HFFc6 (cell line): ENCODE measurements around the gene PAFAH1B1. TPM values are rescaled to one million over a fixed set of nuclear protein-coding genes. Genes with fewer than 3 reads are reported as not detected.
"Not testable (repeated sequence)": the region's sequence is repeated elsewhere in the genome, so short reads cannot be mapped to it uniquely, and the experiment has no call there.

Source experiments
- DNase-seq: peaks from one replicate; pipeline ENCODE4 v3.0.0-alpha.2; 2018
- H3K27ac Mint-ChIP-seq: 2 replicates; pipeline ENCODE4 v1.8.0; 2020; ENCODE audit warnings: mild to moderate bottlenecking, mixed read lengths
- H3K27me3 Mint-ChIP-seq: 2 replicates; pipeline ENCODE4 v1.8.0; 2021; ENCODE audit warnings: mild to moderate bottlenecking, moderate library complexity, mixed read lengths; ENCODE audit not compliant: insufficient read depth
- H3K36me3 Mint-ChIP-seq: 2 replicates; pipeline ENCODE4 v1.8.0; 2021; ENCODE audit warnings: low read depth, mixed read lengths
- H3K4me1 Mint-ChIP-seq: 2 replicates; pipeline ENCODE4 v1.8.0; 2020; ENCODE audit warnings: low read depth, mixed read lengths
- H3K4me3 Mint-ChIP-seq: 2 replicates; pipeline ENCODE4 v1.8.0; 2020; ENCODE audit warnings: mild to moderate bottlenecking, moderate library complexity, mixed read lengths
- H3K9me3 Mint-ChIP-seq: 2 replicates; pipeline ENCODE4 v1.8.0; 2020; ENCODE audit warnings: mild to moderate bottlenecking, mixed read lengths
- CTCF ChIP-seq: fragments of 200-600 bp; sonication (generic); IDR thresholded peaks from 2 replicates; pipeline ENCODE4 v1.5.0; 2021; ENCODE audit warnings: antibody characterized with exemption, mild to moderate bottlenecking
- total RNA-seq, 6 experiments: library from RNA; stranded (reverse); fragmentation: NEBNext Ultra II Directional; extraction: Animal tissue kit (Norgen Biotek cat#: 25700); gene quantifications; 2 replicates in 1 of 6; 3 replicates in 5 of 6; pipeline ENCODE4 v1.2.3, GENCODE V29; 2021

PAFAH1B1 gene
- total RNA-seq, 6 experiments from 2014 or later = 159 to 186 (median 167) TPM

GRCh38 chr17:2644971-2645370 is 51.5 kb downstream of the PAFAH1B1 start:
- H3K36me3 Mint-ChIP-seq = peaks cover 34% of the 10 kb centered on the region
- DNase-seq = no peak
- peaks cover 11% of the 10 kb centered on the region; the same call in 1 of the 2 replicates for H3K4me1 Mint-ChIP-seq
- no peak overlapping the region for H3K27ac Mint-ChIP-seq
- no peak overlapping the region for H3K4me3 Mint-ChIP-seq
- no peaks in the 10 kb centered on the region; the same call in 1 of the 2 replicates for H3K27me3 Mint-ChIP-seq
- H3K9me3 Mint-ChIP-seq = no peaks in the 10 kb centered on the region
- TF ChIP-seq CTCF = no peak

DNA sequence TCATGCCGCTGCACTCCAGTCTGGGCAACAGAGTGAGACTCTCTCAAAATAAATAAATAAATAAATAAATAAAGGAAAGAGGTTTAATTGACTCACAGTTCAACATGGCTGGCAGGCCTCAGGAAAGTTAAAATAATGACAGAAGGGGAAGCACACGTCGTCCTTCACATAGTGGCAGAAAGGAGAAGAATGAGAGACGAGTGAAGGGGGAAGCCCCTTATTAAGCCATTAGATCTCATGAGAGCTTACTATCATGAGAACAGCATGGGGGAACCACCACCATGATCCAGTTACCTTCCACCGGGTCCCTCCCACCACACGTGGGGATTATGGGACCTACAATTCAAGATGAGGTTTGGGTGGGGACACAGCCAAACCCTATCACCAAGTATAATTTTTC is 54.5 kb downstream of the PAFAH1B1 start:
- Mint-ChIP-seq H3K9me3 (no peaks in the 10 kb centered on the region), H3K4me1 (peaks cover 20% of the 10 kb centered on the region), H3K36me3 (peaks cover 33% of the 10 kb centered on the region), H3K27ac (no peak overlapping the region), H3K27me3 (no peaks in the 10 kb centered on the region; the same call in 1 of the 2 replicates), H3K4me3 (no peak overlapping the region)
- TF ChIP-seq CTCF = no peak
- no peak for DNase-seq

- Mint-ChIP-seq H3K4me1 (peaks cover 15% of the 10 kb centered on the region), H3K36me3 (peaks cover 34% of the 10 kb centered on the region), H3K27ac (no peak overlapping the region), H3K4me3 (no peak overlapping the region), H3K27me3 (no peaks in the 10 kb centered on the region), H3K9me3 (no peaks in the 10 kb centered on the region)
- no peak for TF ChIP-seq CTCF
- DNase-seq = no peak
Measured at GRCh38 chr17:2649191-2649590, 55.7 kb downstream of the PAFAH1B1 start.

- not testable (repeated sequence) for H3K27me3 Mint-ChIP-seq, DNase-seq, H3K4me3 Mint-ChIP-seq, H3K9me3 Mint-ChIP-seq, H3K27ac Mint-ChIP-seq
- Mint-ChIP-seq H3K4me1 (peaks cover 35% of the 10 kb centered on the region), H3K36me3 (peaks cover 31% of the 10 kb centered on the region)
Measured at GRCh38 chr17:2652911-2653310, 59.5 kb downstream of the PAFAH1B1 start.

- no peaks in the 10 kb centered on the region for H3K9me3 Mint-ChIP-seq
- peaks cover 39% of the 10 kb centered on the region for H3K36me3 Mint-ChIP-seq
- no peak for TF ChIP-seq CTCF
- no peak for DNase-seq
- H3K4me1 Mint-ChIP-seq = peaks cover 45% of the 10 kb centered on the region
- no peaks in the 10 kb centered on the region; the same call in 1 of the 2 replicates for H3K27me3 Mint-ChIP-seq
- no peak overlapping the region for H3K4me3 Mint-ChIP-seq
- no peak overlapping the region; the same call in 1 of the 2 replicates for H3K27ac Mint-ChIP-seq
Measured at GRCh38 chr17:2655546-2655945, 62.1 kb downstream of the PAFAH1B1 start.

DNA sequence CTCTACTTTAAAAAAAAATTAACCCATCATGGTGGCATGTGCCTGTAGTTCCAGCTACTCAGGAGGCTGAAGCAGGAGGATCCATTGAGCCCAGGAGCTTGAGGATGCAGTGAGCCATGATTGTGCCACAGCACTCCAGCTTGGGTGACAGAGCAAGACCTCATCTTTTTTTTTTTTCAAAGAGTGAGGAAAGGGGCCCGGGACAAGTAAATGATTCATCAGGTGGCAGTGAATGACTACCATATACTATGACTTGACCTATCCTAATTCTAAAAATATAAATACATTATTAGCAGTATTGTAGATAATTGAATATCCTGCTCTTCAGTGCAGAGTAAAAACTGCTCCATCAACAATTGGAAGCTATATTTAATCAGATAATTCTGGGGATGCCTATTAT is 62.8 kb downstream of the PAFAH1B1 start:
- peaks cover 41% of the 10 kb centered on the region for H3K36me3 Mint-ChIP-seq
- peak overlapping the region; percentile 52 for H3K27ac Mint-ChIP-seq
- TF ChIP-seq CTCF = no peak
- no peak for DNase-seq
- H3K9me3 Mint-ChIP-seq = no peaks in the 10 kb centered on the region
- peaks cover 46% of the 10 kb centered on the region for H3K4me1 Mint-ChIP-seq
- peak overlapping the region; percentile 11; the same call in 1 of the 2 replicates for H3K4me3 Mint-ChIP-seq
- H3K27me3 Mint-ChIP-seq = no peaks in the 10 kb centered on the region; the same call in 1 of the 2 replicates

- peaks cover 28% of the 10 kb centered on the region for H3K36me3 Mint-ChIP-seq
- peak; percentile 32 for DNase-seq
- H3K9me3 Mint-ChIP-seq, H3K27me3 Mint-ChIP-seq, H3K4me3 Mint-ChIP-seq: not testable (repeated sequence)
- peaks cover 55% of the 10 kb centered on the region for H3K4me1 Mint-ChIP-seq
- H3K27ac Mint-ChIP-seq = peak overlapping the region; percentile 31; the same call in 1 of the 2 replicates
Measured at GRCh38 chr17:2659337-2659736, 65.9 kb downstream of the PAFAH1B1 start.

- DNase-seq, H3K27me3 Mint-ChIP-seq, H3K9me3 Mint-ChIP-seq, H3K4me3 Mint-ChIP-seq: not testable (repeated sequence)
- Mint-ChIP-seq H3K27ac (peak overlapping the region; percentile 26; the same call in 1 of the 2 replicates), H3K4me1 (peaks cover 51% of the 10 kb centered on the region), H3K36me3 (peaks cover 32% of the 10 kb centered on the region)
Measured at GRCh38 chr17:2660410-2660809, 67.0 kb downstream of the PAFAH1B1 start.
